ENCODE data around the gene DIRAS2.
A peak's percentile ranks its signal among the peaks of the same experiment; 100 is the strongest.
"Not testable (repeated sequence)": the region's sequence is repeated elsewhere in the genome, so short reads cannot be mapped to it uniquely, and the experiment has no call there.

DIRAS2 gene, protein sequence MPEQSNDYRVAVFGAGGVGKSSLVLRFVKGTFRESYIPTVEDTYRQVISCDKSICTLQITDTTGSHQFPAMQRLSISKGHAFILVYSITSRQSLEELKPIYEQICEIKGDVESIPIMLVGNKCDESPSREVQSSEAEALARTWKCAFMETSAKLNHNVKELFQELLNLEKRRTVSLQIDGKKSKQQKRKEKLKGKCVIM

DNA sequence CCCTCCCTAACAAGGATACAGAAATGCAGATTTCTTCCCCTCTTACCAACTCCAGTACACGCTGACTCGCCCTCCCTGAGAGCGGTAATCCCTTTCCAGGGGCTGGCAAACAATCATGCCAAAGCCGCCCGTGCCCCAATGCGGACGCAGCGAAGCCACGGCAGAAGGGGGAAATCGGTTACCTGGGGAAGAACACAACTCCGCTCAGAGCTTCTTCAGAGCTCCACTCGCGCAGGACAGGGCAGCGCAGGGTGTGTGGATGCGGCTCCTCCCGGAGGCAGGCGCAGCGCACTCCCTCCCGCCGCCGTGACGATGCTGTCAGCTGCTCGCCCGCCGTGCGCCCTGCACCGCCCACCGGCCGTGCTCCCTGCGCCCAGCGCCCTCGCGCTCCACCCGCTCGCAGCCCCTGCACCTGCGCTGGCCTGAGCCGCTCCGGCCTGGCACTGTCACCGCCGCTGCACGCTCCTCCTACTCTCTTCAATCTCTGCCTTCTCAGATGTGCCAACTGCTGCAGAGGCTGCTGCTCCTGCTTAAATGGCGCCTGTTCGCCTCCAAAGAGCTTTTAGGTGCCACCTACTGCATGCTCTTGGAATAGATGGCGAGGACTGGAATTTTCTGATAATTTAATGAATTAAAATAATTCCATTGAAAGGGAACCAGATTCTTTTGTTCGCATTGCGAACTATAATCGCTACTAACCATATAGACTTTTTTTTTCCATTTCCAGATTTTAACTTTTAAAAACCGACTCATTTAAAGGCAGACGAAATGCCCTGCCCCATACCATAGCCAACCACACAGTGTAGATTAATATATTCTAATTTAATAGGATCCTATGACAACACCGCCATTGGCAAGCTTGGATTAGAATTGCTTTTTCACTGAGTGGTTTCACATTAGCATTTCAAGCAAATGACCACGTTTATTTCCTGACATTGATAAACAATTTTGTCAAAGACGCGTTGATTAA, at the start of gene DIRAS2:
DIRAS2 (minus strand) TSS at position 255 of the 970 bp plus-strand sequence. CDS start 28,997 bp downstream, outside the sequence.
- DNase-seq (ENCODE audit: low spot score) = peak; percentile 42

DNA sequence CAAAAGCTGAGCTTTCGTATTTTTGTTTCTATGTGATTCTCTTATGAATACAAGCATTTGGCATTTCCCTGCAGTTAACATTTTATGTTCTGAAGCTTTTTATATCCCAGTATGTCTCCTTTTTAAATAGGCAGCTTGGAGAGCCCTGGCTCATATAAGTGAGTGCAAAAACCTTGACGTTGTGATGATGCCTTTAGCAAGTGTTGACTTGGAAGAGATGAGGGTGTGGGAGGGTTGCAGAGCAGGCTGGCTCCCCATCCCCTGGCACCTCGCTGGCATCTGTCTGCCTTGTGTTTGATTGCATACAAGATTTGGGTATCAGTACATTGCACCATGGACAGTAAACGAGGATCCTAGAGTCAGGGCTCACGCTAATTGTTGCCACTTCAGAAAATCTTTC, 42.1 kb upstream of the DIRAS2 start:
- DNase-seq (ENCODE audit: low spot score) = no peak

DNA sequence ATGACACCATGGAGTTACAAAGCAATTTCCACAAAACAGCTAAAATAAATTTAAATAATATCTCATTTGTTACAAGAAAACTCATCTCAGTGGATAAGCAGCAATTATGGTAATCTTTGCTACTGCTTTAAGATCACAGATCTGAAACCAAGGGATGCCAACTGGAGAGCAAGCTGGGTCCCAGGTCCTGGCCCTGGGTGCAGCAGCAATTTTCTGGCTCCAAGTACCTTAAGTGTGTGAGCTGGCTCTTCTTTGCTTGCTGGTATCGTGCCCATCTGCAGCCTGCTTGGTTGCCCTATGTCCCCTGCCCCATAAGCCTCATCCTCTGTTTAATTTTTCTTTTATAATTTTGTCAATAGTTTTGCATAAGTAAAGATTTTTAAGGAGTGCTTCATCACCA, 41.5 kb upstream of the DIRAS2 start:
- DNase-seq (ENCODE audit: low spot score) = no peak

DNA sequence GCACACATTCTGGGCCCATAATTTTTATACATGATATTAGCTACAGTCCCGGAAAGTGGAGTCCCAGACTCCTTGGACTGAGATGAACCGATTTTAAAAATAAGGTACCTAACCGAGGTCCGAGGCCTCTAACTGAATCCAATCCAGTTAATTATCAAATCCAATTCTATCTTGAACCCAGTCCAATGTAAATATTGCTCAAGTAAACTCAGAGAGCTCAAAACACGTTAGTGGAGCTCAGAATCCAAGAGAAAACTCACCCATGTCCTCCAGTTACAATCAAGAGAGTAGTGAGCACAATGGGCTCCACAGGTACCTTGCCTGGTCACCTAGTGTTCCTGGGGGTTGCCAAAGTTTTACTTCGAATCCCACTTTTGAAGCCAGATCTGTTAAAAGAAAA, 37.9 kb upstream of the DIRAS2 start:
- no peak for DNase-seq (ENCODE audit: low spot score)

GRCh38 chr9:90665072-90665471, 22.4 kb upstream of the DIRAS2 start:
- DNase-seq (ENCODE audit: low spot score) = no peak

GRCh38 chr9:90659650-90660364, 17.2 kb upstream of the DIRAS2 start:
- DNase-seq (ENCODE audit: low spot score) = no peak

- DNase-seq (ENCODE audit: low spot score) = no peak
Observed at GRCh38 chr9:90658783-90659182, 16.2 kb upstream of the DIRAS2 start.

DNA sequence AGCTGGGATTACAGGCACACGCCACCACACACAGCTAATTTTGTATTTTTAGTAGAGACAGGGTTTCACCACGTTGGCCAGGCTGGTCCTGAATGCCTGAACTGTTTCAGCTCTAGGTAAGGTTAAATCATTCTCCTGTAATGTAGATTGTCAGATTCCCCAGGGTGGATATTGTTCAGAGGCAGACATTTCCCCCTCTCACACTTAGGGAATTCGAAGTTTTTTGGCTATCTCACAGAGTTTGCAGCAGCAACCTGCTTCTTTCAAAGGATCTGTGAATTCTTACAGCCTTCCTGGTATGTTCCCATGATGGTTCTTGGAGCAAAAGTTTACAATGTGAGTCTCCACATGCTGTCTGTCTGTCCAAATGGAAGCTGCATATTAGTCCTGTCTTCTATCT, 15.6 kb upstream of the DIRAS2 start:
- DNase-seq (ENCODE audit: low spot score) = no peak

- not testable (repeated sequence) for DNase-seq (ENCODE audit: low spot score)
Observed at GRCh38 chr9:90656876-90657275, 14.3 kb upstream of the DIRAS2 start.

GRCh38 chr9:90651246-90651645, 8.6 kb upstream of the DIRAS2 start:
- DNase-seq (ENCODE audit: low spot score) = no peak

DNA sequence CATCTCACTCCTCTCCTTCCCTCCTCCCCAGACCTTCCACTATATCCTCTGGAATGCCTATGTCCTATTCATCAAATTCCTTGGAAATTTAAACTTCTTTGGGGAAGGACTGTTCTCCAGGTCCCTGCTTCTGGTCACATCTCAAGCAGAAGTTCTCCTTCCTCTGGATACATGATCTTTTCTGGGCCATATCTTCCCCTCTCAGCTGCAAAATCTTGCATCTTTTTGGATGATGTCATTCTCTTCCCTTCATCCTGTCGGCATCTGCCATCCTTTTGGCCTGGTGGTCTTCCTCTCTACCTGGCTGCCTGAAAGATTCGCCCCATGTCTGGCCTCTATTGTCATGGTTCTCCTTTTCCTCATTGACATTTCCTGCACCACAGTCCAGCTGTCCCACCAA, 5.2 kb upstream of the DIRAS2 start:
- DNase-seq (ENCODE audit: low spot score) = no peak

GRCh38 chr9:90645721-90646120, 3.1 kb upstream of the DIRAS2 start:
- no peak for DNase-seq (ENCODE audit: low spot score)

DNA sequence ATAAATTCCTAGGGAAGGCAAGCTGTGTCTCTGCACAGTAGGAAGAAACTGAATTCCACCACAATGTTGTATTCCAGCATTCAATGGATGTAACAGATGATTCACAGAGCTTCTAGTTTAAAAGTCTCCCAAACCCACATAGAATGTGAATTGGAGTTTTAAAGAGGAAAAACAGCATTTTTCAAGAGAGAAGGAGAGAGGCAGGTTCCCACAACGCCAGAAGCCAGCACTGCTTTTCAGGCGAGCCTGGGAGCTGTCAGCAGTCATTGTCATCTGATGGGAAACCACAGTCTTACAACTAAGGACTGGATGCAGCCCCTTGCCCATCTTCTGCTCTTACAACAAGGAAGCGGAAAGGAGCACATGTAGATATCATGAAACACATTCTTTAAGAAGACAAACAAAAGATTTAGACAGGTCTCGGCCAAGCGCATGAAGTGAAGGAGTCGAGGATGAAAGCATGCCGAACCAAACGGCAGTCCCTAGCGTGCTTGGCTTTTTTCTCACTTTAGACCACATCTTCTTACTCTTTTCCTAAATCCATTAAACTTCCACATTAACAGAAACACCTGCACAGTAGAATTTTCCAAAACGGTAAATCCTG, 638 bp downstream of the DIRAS2 start:
- DNase-seq (ENCODE audit: low spot score) = no peak

DNA sequence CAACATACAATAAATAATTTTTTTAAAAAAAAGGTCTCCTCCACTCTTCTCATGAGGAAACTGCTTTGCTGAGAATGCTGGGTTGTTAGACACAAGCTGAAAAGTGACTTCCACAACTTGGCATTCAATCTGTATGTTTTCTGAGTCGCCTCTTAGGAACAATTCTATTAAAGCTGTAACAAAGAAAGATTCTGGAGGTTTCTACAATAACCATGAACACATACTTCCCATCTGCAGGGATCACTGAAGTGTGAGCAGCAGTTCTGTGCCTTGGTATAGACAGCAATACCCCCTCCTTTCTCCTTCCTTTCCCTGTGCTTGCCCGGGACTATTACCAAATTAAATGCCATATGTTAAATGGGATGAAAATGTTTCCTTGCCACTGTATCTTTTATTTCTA, 1.5 kb downstream of the DIRAS2 start:
- DNase-seq (ENCODE audit: low spot score) = no peak

- DNase-seq (ENCODE audit: low spot score) = no peak
Observed at GRCh38 chr9:90640361-90640760, 2.3 kb downstream of the DIRAS2 start.

DNA sequence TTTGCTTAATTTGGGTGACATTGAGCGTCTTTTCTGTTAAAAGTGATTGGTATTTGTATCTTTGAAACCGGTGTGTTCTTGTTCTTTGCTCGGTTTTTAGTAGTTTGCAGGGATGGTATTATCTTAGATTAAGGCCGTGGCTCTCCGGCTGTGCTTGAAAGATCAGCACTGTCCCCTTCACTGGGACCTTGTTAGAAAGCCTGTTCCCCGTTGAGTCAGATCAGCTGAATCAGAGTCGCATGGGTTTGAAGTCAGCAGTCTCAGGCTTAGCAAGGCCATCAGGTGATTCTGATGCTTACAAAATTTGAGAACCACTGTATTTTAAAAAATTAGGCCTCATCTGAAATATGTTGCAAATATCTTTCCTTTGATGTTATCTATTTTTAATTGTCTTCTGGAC, 5.0 kb downstream of the DIRAS2 start:
- DNase-seq (ENCODE audit: low spot score) = no peak

DNA sequence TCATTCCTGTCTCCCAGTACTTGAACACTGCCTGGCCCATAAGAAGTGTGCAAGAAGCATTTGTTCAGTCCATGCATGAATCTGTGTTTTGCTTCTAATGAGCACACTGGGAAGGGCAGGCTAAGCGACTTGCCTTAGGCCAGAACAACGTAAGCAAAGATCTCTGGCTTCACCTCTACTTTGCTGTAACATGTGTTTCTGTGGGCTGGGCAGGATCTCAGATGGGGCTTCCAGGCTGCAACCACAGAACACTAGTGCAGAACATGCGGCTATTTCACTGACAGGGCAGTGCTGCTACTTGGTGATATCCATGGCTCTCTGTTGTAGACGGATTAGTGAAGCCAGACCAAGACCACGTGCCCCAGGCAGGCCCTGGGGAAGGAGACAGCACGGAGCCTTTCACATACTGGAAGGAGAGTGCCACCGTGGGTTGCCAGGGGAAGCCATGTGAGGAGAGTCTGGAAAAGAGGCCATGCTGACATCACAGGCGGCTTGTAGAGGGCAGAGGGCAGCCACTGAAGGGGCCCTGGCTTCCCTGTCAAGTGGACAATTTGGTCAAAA, 9.9 kb downstream of the DIRAS2 start:
- DNase-seq (ENCODE audit: low spot score) = no peak

DNA sequence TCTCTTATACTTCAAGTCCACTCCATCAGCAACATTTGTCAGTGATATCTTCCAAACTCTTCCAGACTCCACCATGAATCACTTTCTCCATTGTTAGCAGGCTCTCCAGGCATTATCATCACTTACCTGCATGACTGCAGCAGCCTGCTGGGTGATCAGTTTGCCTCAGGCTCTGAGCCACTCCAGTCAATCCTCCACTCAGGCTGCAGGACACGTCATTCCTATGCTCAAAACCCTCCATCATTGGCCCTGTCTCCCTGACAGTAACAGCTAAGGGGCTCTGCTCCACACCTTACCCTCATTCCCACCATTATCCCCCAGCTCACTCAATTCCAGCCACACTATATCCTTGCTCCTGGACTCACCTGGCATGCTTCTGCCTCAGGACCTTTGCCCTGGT, 10.7 kb downstream of the DIRAS2 start:
- no peak for DNase-seq (ENCODE audit: low spot score)

- DNase-seq (ENCODE audit: low spot score) = no peak
Observed at GRCh38 chr9:90629991-90630390, 12.6 kb downstream of the DIRAS2 start.

- no peak for DNase-seq (ENCODE audit: low spot score)
Observed at GRCh38 chr9:90629354-90629753, 13.3 kb downstream of the DIRAS2 start.

DNA sequence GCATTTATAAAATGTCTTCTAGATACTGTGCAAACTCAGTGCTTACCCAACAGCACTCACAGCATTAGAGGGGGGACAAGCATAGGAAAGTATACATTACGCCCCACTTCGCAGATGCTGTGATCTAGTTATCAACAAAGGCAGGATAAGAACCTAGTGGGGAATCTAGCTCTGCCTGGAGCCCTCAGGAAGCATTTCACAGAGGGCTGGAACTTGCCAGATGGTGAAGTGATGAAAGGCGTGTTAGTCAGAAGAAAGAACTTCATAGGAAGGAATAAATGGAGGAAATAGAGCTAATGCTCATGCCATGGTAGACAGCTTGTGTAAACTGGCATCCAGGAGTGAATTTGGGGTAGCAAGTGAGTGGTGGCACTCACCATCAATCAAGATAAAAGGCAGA, 25.8 kb downstream of the DIRAS2 start:
- no peak for DNase-seq (ENCODE audit: low spot score)

DNA sequence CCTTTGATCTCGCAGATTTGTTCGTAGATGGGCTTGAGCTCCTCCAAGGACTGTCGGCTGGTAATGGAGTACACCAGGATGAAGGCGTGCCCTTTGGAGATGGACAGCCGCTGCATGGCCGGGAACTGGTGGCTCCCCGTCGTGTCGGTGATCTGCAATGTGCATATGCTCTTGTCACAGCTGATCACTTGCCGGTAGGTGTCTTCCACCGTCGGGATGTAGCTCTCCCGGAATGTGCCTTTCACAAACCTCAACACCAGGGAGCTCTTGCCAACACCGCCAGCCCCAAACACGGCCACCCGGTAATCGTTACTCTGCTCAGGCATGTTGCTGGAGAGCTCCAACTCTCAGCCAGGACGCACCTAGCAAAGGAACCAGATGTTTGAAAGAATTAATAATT, 29.1 kb downstream of the DIRAS2 start:
- DNase-seq (ENCODE audit: low spot score) = no peak
